Activated T-helper 2 cell treated with anti-CD3 and anti-CD28 coated beads, Interferon-gamma antibody, Interleukin-2, Interleukin-4, amounts not matched to agents 10 μg/mL and 5 μg/mL and 100 μg/mL, durations not matched to agents 14 hours and 24 hours and 36 hours (primary cell): ENCODE measurements around the gene RASSF4. TPM values are rescaled to one million over a fixed set of nuclear protein-coding genes. Genes with fewer than 3 reads are reported as not detected.
A peak's percentile ranks its signal among the peaks of the same experiment; 100 is the strongest.

Experiments
- DNase-seq: peaks from one replicate; pipeline ENCODE4 v3.0.0; 2021; ENCODE audit warnings: low spot score
- H3K27ac Mint-ChIP-seq: one replicate; pipeline ENCODE4 v1.8.0; 2021; ENCODE audit warnings: mixed read lengths
- H3K27me3 Mint-ChIP-seq: one replicate; pipeline ENCODE4 v1.8.0; 2021; ENCODE audit warnings: low read depth, mixed read lengths
- H3K36me3 Mint-ChIP-seq: one replicate; pipeline ENCODE4 v1.8.0; 2021; ENCODE audit warnings: low read depth, mixed read lengths
- H3K4me1 Mint-ChIP-seq: one replicate; pipeline ENCODE4 v1.8.0; 2021; ENCODE audit warnings: low read depth, mixed read lengths
- H3K4me3 Mint-ChIP-seq: one replicate; pipeline ENCODE4 v1.8.0; 2021; ENCODE audit warnings: low read depth, mild to moderate bottlenecking, moderate library complexity, mixed read lengths
- H3K9me3 Mint-ChIP-seq: one replicate; pipeline ENCODE4 v1.8.0; 2021; ENCODE audit warnings: mixed read lengths
- intact Hi-C: fragments of 100-400 bp; cut with micrococcal nuclease; formaldehyde crosslinking; loops from one replicate; pipeline ENCODE4 v1.15.1; 2023
- total RNA-seq: library from RNA; stranded (reverse); gene quantifications from 2 replicates; pipeline ENCODE4 v1.2.3, GENCODE V29; 2022

The RASSF4 gene
- total RNA-seq, 1 donor from 2014 or later: 0.66 TPM

- Mint-ChIP-seq H3K27me3 (peaks cover 18% of the 10 kb centered on the region), H3K9me3 (peaks cover 18% of the 10 kb centered on the region), H3K27ac (no peak overlapping the region), H3K4me3 (no peak overlapping the region), H3K36me3 (peaks cover 3% of the 10 kb centered on the region), H3K4me1 (peaks cover 2% of the 10 kb centered on the region)
- intact Hi-C loops: no loop called here
- no peak for DNase-seq
Observed at GRCh38 chr10:44944354-44944753, 15.2 kb upstream of the RASSF4 start.

- peaks cover 16% of the 10 kb centered on the region for H3K27me3 Mint-ChIP-seq
- H3K4me3 Mint-ChIP-seq: no peak overlapping the region
- no peak for DNase-seq
- peaks cover 3% of the 10 kb centered on the region for H3K36me3 Mint-ChIP-seq
- H3K27ac Mint-ChIP-seq: no peak overlapping the region
- peaks cover 18% of the 10 kb centered on the region for H3K9me3 Mint-ChIP-seq
- intact Hi-C loops: no loop called here
- H3K4me1 Mint-ChIP-seq: peaks cover 2% of the 10 kb centered on the region
Observed at GRCh38 chr10:44946205-44946604, 13.4 kb upstream of the RASSF4 start.

- Mint-ChIP-seq H3K9me3 (peaks cover 18% of the 10 kb centered on the region), H3K36me3 (peaks cover 3% of the 10 kb centered on the region), H3K27ac (no peak overlapping the region), H3K4me3 (no peak overlapping the region), H3K4me1 (peaks cover 2% of the 10 kb centered on the region), H3K27me3 (peaks cover 9% of the 10 kb centered on the region)
- peak; percentile 1 for DNase-seq
- intact Hi-C loops: no loop called here
Observed at GRCh38 chr10:44947371-44948152, 12.0 kb upstream of the RASSF4 start.

DNA sequence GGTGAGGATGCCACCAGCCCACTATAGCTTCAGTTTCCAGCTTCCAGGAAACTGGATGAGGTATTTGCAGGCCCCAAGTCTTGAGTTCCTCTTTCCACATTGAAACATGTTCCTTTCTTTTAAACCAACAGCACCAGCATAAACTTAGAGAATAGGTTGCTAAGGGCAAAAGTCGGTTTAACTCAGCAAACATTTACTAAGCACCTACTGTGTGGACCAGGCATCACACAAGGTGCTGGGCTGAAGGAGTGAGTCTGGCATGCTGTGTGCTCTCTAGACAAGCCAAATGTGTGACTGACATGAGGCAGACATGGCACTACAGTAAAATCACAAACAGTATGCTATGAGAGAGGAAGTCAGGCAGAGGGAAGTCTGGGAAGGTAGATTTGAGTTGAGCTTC, 11.0 kb upstream of the RASSF4 start:
- Mint-ChIP-seq H3K9me3 (peaks cover 18% of the 10 kb centered on the region), H3K36me3 (peaks cover 3% of the 10 kb centered on the region), H3K4me1 (peaks cover 2% of the 10 kb centered on the region), H3K27me3 (peaks cover 4% of the 10 kb centered on the region), H3K27ac (no peak overlapping the region), H3K4me3 (no peak overlapping the region)
- intact Hi-C loops: no loop called here
- DNase-seq: no peak

DNA sequence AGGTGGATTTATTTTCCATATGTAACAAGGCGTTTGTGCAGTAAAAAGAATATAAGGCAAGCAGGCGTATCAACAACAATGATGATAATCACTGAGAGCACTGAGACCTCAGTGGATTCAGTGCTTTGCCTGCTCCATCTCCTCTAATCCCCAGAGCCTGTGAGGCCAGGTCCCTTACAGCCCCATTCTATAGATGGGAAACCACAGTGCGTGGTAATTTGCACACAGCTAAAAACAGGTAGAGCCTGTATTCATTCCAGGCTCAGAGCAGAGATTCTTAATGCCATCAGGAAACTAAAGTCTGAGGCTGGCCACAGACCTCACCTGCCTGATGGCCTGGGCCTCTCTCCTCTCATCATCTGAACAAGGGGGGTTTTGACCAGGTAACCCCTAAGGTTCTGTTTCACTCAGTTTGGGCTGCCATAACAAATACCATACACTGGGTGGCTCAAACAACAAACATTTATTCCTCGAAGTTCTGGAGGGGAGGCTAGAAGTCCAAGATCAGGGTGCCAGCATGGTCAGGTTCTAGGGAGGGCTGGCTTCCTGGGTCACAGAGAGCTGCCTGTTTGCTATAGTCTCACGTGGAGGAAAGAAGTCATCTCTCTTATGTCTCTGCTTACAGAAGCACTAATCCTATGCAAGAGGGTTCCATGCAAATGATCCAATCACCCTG, 10.3 kb upstream of the RASSF4 start:
- intact Hi-C loops: no loop called here
- no peak overlapping the region for H3K27ac Mint-ChIP-seq
- H3K36me3 Mint-ChIP-seq: peaks cover 3% of the 10 kb centered on the region
- DNase-seq: peak; percentile 2
- H3K27me3 Mint-ChIP-seq: peaks cover 4% of the 10 kb centered on the region
- peaks cover 2% of the 10 kb centered on the region for H3K4me1 Mint-ChIP-seq
- no peak overlapping the region for H3K4me3 Mint-ChIP-seq
- peaks cover 14% of the 10 kb centered on the region for H3K9me3 Mint-ChIP-seq

DNA sequence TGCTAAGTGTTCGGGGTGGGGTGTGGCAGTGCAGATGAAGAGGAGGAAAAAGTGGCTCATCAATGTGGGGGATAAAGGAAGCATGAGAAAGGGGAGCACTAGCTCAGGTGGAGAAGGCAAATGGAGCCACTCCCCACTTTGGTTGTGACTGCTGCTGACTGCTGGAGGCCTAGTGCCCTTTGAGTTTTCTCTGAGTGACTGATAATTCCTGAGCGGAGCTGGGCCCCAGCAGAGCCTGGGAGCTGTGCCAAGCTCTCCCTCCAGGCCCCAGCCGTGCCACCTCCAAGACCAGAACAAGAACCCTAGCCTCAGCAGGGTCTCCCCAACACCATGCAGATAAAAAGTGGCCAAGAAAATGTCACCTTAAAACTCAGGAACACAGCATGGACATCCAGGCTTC, 9.7 kb upstream of the RASSF4 start:
- peaks cover 2% of the 10 kb centered on the region for H3K27me3 Mint-ChIP-seq
- H3K4me3 Mint-ChIP-seq: no peak overlapping the region
- H3K4me1 Mint-ChIP-seq: peaks cover 2% of the 10 kb centered on the region
- H3K9me3 Mint-ChIP-seq: peaks cover 8% of the 10 kb centered on the region
- no peak overlapping the region for H3K27ac Mint-ChIP-seq
- H3K36me3 Mint-ChIP-seq: peaks cover 6% of the 10 kb centered on the region
- intact Hi-C loops: no loop called here
- peak; percentile 3 for DNase-seq

DNA sequence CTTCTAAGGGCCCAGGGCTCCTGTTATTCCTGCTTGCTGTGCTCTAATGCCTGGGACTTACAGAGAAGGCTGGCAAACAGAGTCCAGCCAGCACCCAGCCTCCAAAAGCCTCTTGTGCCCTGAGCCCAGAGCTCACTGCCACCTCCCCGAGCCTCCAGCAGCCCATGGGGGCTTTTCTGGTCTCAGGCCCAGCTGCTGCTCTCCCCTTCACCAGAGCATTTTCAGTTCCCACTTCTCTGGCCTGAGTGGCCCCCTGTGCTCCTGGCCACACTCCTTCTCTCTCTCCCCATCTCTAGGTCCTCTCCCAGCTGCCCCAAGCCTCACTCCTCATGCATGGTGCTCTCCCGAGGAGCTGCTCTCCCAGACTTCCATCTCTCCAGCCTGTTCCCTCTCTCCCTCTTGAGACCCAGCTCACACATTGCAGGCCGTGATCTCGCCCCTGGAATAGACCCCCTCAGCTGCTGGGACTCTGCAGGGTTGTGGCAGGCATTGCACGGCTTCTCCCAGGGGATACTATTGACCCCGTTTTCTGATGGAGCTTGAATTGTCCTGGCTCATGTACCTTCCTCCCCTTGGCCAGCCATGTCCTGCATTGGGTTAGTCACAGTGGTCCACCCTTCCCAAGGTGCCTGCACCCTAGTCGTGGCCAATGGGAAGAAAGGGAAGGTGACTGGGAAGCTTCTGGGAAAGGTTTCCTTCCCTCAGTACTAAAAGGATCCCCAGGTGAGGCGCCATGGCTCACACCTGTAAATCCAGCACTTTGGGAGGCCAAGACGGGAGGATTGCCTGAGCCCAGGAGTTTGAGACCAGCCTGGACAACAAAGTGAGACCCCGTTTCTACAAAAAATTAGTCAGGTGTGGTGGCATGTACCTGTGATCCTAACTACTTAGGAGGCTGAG, 9.0 kb upstream of the RASSF4 start:
- Mint-ChIP-seq H3K36me3 (peaks cover 3% of the 10 kb centered on the region), H3K27ac (no peak overlapping the region), H3K9me3 (peaks cover 4% of the 10 kb centered on the region), H3K4me3 (no peak overlapping the region), H3K4me1 (peaks cover 2% of the 10 kb centered on the region), H3K27me3 (no peaks in the 10 kb centered on the region)
- intact Hi-C loops: no loop called here
- peak; percentile 5 for DNase-seq

GRCh38 chr10:44951576-44952226, 7.9 kb upstream of the RASSF4 start:
- Mint-ChIP-seq H3K27ac (no peak overlapping the region), H3K4me1 (no peaks in the 10 kb centered on the region), H3K4me3 (no peak overlapping the region), H3K27me3 (no peaks in the 10 kb centered on the region), H3K9me3 (no peaks in the 10 kb centered on the region), H3K36me3 (peaks cover 10% of the 10 kb centered on the region)
- intact Hi-C loops: no loop called here
- no peak for DNase-seq

GRCh38 chr10:44952779-44953231, 6.8 kb upstream of the RASSF4 start:
- H3K27ac Mint-ChIP-seq: no peak overlapping the region
- no peaks in the 10 kb centered on the region for H3K27me3 Mint-ChIP-seq
- H3K4me1 Mint-ChIP-seq: no peaks in the 10 kb centered on the region
- H3K9me3 Mint-ChIP-seq: no peaks in the 10 kb centered on the region
- H3K36me3 Mint-ChIP-seq: peaks cover 10% of the 10 kb centered on the region
- peak; percentile 6 for DNase-seq
- intact Hi-C loops: no loop called here
- no peak overlapping the region for H3K4me3 Mint-ChIP-seq

- Mint-ChIP-seq H3K4me3 (no peak overlapping the region), H3K4me1 (peaks cover 10% of the 10 kb centered on the region), H3K27ac (no peak overlapping the region), H3K27me3 (no peaks in the 10 kb centered on the region), H3K9me3 (no peaks in the 10 kb centered on the region), H3K36me3 (peaks cover 10% of the 10 kb centered on the region)
- DNase-seq: no peak
- intact Hi-C loops: no loop called here
Observed at GRCh38 chr10:44954042-44954441, 5.6 kb upstream of the RASSF4 start.

- peaks cover 10% of the 10 kb centered on the region for H3K4me1 Mint-ChIP-seq
- peak overlapping the region; percentile 36 for H3K27ac Mint-ChIP-seq
- intact Hi-C loops: no loop called here
- no peaks in the 10 kb centered on the region for H3K27me3 Mint-ChIP-seq
- H3K4me3 Mint-ChIP-seq: no peak overlapping the region
- no peaks in the 10 kb centered on the region for H3K9me3 Mint-ChIP-seq
- no peak for DNase-seq
- H3K36me3 Mint-ChIP-seq: peaks cover 10% of the 10 kb centered on the region
Observed at GRCh38 chr10:44954962-44955361, 4.6 kb upstream of the RASSF4 start.

- peaks cover 10% of the 10 kb centered on the region for H3K4me1 Mint-ChIP-seq
- H3K4me3 Mint-ChIP-seq: no peak overlapping the region
- no peak for DNase-seq
- H3K27me3 Mint-ChIP-seq: no peaks in the 10 kb centered on the region
- H3K36me3 Mint-ChIP-seq: peaks cover 10% of the 10 kb centered on the region
- no peak overlapping the region for H3K27ac Mint-ChIP-seq
- intact Hi-C loops: no loop called here
- no peaks in the 10 kb centered on the region for H3K9me3 Mint-ChIP-seq
Observed at GRCh38 chr10:44955413-44956070, 4.1 kb upstream of the RASSF4 start.
